ENCODE data around the gene GGT6.
"Not testable (repeated sequence)": the region's sequence is repeated elsewhere in the genome, so short reads cannot be mapped to it uniquely, and the experiment has no call there.

DNA sequence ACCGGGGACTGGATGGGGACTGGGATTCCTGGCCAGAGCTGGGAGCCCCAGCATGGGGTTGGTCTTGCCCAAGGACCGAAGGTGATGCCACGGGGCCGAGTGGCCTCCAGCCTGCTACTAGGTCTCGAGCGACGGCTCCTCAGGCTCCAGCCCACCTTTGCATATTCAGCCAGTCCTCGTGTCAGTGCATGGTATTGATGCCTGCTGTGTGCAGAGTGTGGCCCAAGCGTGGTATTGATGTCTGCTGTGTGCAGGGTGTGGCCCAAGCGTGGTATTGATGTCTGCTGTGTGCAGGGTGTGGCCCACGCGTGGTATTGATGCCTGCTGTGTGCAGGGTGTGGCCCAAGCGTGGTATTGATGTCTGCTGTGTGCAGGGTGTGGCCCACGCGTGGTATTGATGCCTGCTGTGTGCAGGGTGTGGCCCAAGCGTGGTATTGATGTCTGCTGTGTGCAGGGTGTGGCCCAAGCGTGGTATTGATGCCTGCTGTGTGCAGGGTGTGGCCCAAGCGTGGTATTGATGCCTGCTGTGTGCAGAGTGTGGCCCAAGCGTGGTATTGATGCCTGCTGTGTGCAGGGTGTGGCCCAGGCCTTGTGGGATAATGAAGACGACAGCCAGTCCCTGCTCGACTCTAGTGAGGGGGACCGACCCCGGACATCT lies 35.4 kb upstream of the GGT6 start:
- not testable (repeated sequence) for TF ChIP-seq EZH2 (IDR thresholded peaks at IDR 0.05; ENCODE audit: insufficient read depth, low read length)
- TF ChIP-seq, protein P1, sequence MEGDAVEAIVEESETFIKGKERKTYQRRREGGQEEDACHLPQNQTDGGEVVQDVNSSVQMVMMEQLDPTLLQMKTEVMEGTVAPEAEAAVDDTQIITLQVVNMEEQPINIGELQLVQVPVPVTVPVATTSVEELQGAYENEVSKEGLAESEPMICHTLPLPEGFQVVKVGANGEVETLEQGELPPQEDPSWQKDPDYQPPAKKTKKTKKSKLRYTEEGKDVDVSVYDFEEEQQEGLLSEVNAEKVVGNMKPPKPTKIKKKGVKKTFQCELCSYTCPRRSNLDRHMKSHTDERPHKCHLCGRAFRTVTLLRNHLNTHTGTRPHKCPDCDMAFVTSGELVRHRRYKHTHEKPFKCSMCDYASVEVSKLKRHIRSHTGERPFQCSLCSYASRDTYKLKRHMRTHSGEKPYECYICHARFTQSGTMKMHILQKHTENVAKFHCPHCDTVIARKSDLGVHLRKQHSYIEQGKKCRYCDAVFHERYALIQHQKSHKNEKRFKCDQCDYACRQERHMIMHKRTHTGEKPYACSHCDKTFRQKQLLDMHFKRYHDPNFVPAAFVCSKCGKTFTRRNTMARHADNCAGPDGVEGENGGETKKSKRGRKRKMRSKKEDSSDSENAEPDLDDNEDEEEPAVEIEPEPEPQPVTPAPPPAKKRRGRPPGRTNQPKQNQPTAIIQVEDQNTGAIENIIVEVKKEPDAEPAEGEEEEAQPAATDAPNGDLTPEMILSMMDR (IDR thresholded peaks at IDR 0.05; ENCODE audit: insufficient read depth, low read depth, low read length): not testable (repeated sequence)

Data from astrocyte (in vitro differentiated cells and primary cell).